OCI-LY7 (cell line): ENCODE data around the gene ENDOV. TPM values are rescaled to one million over a fixed set of nuclear protein-coding genes. Genes with fewer than 3 reads are reported as not detected.

ENCODE experiments used
- BruUV-seq: library from RNA; stranded (reverse); fragments of 400-500 nt; replicated peaks from 2 replicates; lab custom pipeline; 2021; lab: Mats Ljungman, UMichigan
- CTCF ChIA-PET: fragments of 300-600 bp; sonication (Branson Sonifier 250); formaldehyde crosslinking; loops from one replicate; lab custom pipeline; 2022; ENCODE audit warnings: antibody characterized with exemption; ENCODE audit not compliant: unreplicated experiment; lab: Charles Lee
- POLR2A ChIA-PET: fragments of 300-600 bp; sonication (Branson Sonifier 250); formaldehyde crosslinking; loops from one replicate; lab custom pipeline; 2022; ENCODE audit warnings: antibody characterized with exemption; lab: Charles Lee
- DNase-seq: peaks from one replicate; pipeline ENCODE4 v3.0.0-alpha.2; 2015; ENCODE audit warnings: low spot score
- H2AFZ ChIP-seq: fragments of 200-600 bp; sonication (generic), shearing (Covaris generic); 2 replicates; pipeline ENCODE4 v1.6.1; 2014; ENCODE audit warnings: mild to moderate bottlenecking, antibody characterized with exemption, low read length, moderate library complexity
- H3K27ac ChIP-seq: fragments of 200-600 bp; sonication (generic); 2 replicates; pipeline ENCODE4 v1.5.1; 2014; ENCODE audit warnings: mixed run types, low read depth, mild to moderate bottlenecking, moderate library complexity, low read length, inconsistent platforms; ENCODE audit not compliant: poor library complexity, severe bottlenecking
- H3K36me3 ChIP-seq: fragments of 200-600 bp; sonication (generic); 2 replicates; pipeline ENCODE4 v1.6.1; 2014; ENCODE audit warnings: mild to moderate bottlenecking, antibody characterized with exemption, low read length, moderate library complexity, mixed read lengths; ENCODE audit not compliant: insufficient read depth
- H3K4me1 ChIP-seq: fragments of 200-600 bp; sonication (generic); 2 replicates; pipeline ENCODE4 v1.5.1; 2014; ENCODE audit warnings: mild to moderate bottlenecking, low read length; ENCODE audit not compliant: insufficient read depth, poor library complexity, severe bottlenecking
- H3K4me2 ChIP-seq: fragments of 200-600 bp; sonication (generic); 2 replicates; pipeline ENCODE4 v1.6.1; 2014; ENCODE audit warnings: mild to moderate bottlenecking, low read length
- H3K4me3 ChIP-seq: fragments of 200-600 bp; sonication (generic); 2 replicates; pipeline ENCODE4 v1.5.1; 2014; ENCODE audit warnings: mild to moderate bottlenecking, low read depth, low read length; ENCODE audit not compliant: poor library complexity, severe bottlenecking
- H3K79me2 ChIP-seq: fragments of 200-600 bp; sonication (generic); 2 replicates; pipeline ENCODE4 v1.6.1; 2016; ENCODE audit warnings: low read depth, mild to moderate bottlenecking, low read length, moderate library complexity, mixed read lengths; ENCODE audit not compliant: insufficient read depth
- H3K9me2 ChIP-seq: fragments of 200-600 bp; sonication (generic); 2 replicates; pipeline ENCODE4 v1.6.1; 2016; ENCODE audit warnings: mild to moderate bottlenecking, low read length, mixed read lengths; ENCODE audit not compliant: insufficient read depth
- H3K9me3 ChIP-seq: fragments of 200-600 bp; sonication (generic); 2 replicates; pipeline ENCODE4 v1.6.1; 2014; ENCODE audit warnings: mild to moderate bottlenecking, mixed run types, low read length, mixed read lengths
- H4K20me1 ChIP-seq: fragments of 200-600 bp; sonication (generic); 2 replicates; pipeline ENCODE4 v1.6.1; 2014; ENCODE audit warnings: mild to moderate bottlenecking, antibody characterized with exemption, low read length, moderate library complexity, mixed read lengths; ENCODE audit not compliant: insufficient read depth
- EZH2phosphoT487 ChIP-seq: fragments of 200-600 bp; sonication (generic); IDR thresholded peaks from 2 replicates; pipeline ENCODE4 v1.6.1; 2018; ENCODE audit warnings: low read depth, borderline replicate concordance, mild to moderate bottlenecking, mixed run types, antibody characterized with exemption, low read length, moderate library complexity, mixed read lengths
- intact Hi-C: fragments of 100-400 bp; cut with micrococcal nuclease; formaldehyde crosslinking; loops from one replicate; pipeline ENCODE4 v1.10.0; 2022; ENCODE audit not compliant: unreplicated experiment
- total RNA-seq, 2 experiments: library from RNA; depleted of rRNA in 1 of 2; stranded (reverse); fragments of >200 nt in 1 of 2; shearing (Covaris generic) in 1 of 2; gene quantifications; 2 replicates each; pipeline ENCODE4 v1.2.3, GENCODE V29; 2014 to 2022
- TF ChIP-seq, protein P1 (sequence below): fragments of 200-600 bp; sonication (generic); conservative IDR thresholded peaks from 2 replicates; pipeline ENCODE4 v1.5.1; 2014; ENCODE audit warnings: mild to moderate bottlenecking, antibody characterized with exemption, low read length, moderate library complexity, mixed read lengths

Gene ENDOV
- total RNA-seq, 2 experiments from 2014 or later: 22.4 to 33.1 TPM

DNA sequence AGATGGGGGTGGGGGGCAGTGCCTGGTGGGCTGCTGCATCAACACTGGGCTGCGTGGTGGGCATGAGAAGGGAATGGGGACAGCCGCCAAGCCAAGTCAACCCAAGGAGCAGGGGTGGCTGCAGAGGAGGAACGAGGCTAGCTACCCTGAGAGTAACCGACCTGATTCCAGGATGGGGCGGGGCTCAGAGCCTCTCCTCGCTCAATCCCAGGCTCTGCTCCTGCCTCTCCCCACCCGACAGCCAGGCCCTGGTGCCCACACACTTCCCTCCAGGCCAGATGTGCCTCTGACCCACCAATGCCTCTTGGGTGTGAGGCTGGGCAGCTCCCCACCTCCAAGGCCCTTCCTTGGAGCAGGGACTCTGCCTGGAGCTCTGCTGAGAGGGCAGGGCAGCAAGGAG is 58.7 kb downstream of the ENDOV start:
- intact Hi-C loops: loop anchor here (1.0 kb wide), 1 partner anchor 102 kb away; no protein-coding TSS in a partner anchor
- peaks cover 18% of the 10 kb centered on the region for H3K4me1 ChIP-seq
- no TSS peak for BruUV-seq
- H3K36me3 ChIP-seq: no peaks in the 10 kb centered on the region
- no peaks in the 10 kb centered on the region for H4K20me1 ChIP-seq
- CTCF ChIA-PET: interaction anchor here (0.6 kb wide), 4 partner anchors 59 to 496 kb away, joined by 3 to 4 read pairs (median 4); no protein-coding TSS in a partner anchor
- POLR2A ChIA-PET: no interaction called here
- TF ChIP-seq, protein P1, sequence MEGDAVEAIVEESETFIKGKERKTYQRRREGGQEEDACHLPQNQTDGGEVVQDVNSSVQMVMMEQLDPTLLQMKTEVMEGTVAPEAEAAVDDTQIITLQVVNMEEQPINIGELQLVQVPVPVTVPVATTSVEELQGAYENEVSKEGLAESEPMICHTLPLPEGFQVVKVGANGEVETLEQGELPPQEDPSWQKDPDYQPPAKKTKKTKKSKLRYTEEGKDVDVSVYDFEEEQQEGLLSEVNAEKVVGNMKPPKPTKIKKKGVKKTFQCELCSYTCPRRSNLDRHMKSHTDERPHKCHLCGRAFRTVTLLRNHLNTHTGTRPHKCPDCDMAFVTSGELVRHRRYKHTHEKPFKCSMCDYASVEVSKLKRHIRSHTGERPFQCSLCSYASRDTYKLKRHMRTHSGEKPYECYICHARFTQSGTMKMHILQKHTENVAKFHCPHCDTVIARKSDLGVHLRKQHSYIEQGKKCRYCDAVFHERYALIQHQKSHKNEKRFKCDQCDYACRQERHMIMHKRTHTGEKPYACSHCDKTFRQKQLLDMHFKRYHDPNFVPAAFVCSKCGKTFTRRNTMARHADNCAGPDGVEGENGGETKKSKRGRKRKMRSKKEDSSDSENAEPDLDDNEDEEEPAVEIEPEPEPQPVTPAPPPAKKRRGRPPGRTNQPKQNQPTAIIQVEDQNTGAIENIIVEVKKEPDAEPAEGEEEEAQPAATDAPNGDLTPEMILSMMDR: no peak
- no peak for TF ChIP-seq EZH2phosphoT487
- no peaks in the 10 kb centered on the region for H3K9me2 ChIP-seq
- H2AFZ ChIP-seq: no peak overlapping the region
- H3K79me2 ChIP-seq: no peaks in the 10 kb centered on the region
- no peak overlapping the region for H3K4me3 ChIP-seq
- DNase-seq: no peak
- H3K4me2 ChIP-seq: no peak overlapping the region
- H3K9me3 ChIP-seq: no peaks in the 10 kb centered on the region
- H3K27ac ChIP-seq: no peak overlapping the region

DNA sequence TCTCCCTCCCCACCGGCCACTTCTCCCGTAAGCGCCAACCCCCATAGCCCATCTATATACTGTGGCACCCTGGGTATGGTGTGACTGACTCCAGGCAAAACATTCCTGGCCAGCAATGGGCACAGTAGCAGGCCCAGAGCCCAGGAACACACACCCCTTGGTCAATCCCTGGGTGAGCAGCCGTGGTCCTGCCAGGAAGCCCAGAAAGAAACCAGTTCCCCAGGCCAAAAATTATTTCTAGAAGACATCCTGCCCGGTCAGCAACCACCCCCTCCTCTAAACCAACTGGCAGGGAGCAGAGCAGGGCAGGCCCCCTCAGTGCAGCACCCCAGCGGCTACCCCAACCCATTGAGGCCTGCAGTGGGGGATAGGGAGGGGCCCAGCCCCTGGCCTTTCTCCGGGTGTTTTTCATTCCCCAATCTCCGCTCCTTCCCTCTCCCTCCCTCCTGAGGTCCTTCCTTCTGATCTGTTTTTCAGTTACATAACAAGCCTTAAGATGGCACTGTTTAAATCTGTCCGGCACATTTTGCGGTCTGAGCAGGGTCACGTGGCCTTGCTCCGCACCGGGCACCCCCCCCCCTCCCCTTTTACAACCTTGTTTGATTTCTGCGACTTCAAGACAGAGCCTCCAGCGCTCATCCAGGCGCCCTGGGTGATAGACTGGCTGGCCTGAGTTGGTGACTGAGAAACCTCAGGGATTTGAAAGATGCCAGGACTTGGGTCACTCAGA is 59.4 kb downstream of the ENDOV start:
- Histone ChIP-seq H2AFZ (peak overlapping the region; percentile 59), H3K27ac (peak overlapping the region; percentile 0), H4K20me1 (no peaks in the 10 kb centered on the region), H3K9me3 (no peaks in the 10 kb centered on the region), H3K36me3 (no peaks in the 10 kb centered on the region), H3K4me3 (peak overlapping the region; percentile 25), H3K79me2 (no peaks in the 10 kb centered on the region), H3K4me2 (peak overlapping the region; percentile 65), H3K9me2 (no peaks in the 10 kb centered on the region), H3K4me1 (peaks cover 18% of the 10 kb centered on the region)
- DNase-seq: peak; percentile 87
- TF ChIP-seq EZH2phosphoT487: no peak
- TF ChIP-seq, protein P1: peak; percentile 78
- POLR2A ChIA-PET: no interaction called here
- intact Hi-C loops: loop anchor here (1.0 kb wide), 1 partner anchor 101 kb away; no protein-coding TSS in a partner anchor
- CTCF ChIA-PET: interaction anchor here (0.6 to 1.4 kb wide), 3 partner anchors 46 to 496 kb away, joined by 3 to 4 read pairs (median 3); no protein-coding TSS in a partner anchor
- BruUV-seq: no TSS peak
